GM18907 (cell line): ENCODE data around the gene FGFR4.

Source experiments
- ATAC-seq: cut with Tn5 transposase; IDR thresholded peaks from one replicate; pipeline ENCODE4 v1.9.1; 2021; ENCODE audit warnings: mild to moderate bottlenecking, moderate library complexity; ENCODE audit not compliant: unreplicated experiment

FGFR4 gene

DNA sequence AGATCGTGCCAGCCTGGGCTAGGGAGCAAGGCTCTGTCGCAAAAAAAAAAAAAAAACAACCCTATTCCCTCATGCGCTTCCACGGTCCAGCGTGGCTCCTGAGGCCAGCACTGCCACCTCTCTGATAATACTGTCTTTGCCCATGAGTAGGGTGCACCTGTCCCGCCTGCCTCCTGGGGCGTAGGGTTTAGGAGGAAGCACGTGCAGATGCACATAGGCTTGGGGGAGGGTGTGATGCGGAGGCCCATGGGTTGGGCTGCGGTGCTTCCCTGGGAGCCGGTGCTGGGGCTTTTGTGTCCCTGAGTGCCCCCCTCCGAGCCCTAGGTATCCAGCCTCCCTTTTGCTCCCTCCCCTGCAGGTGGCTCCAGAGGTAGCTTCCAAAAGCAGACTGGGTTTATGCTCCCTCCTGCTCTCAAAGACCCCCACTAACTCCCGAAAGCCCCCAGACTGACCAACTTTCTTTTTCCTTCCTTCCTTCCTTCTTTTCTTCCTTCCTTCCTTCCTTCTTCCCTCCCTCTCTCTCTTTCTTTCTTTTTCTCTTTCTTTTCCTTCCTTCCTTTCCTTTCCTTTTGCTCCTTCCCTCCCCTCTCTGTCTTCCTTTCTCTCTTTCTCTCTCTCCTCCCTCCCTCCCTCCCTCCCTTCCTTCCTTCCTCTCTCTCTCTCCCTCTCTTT is 12.8 kb downstream of the FGFR4 start:
- no peak for ATAC-seq

DNA sequence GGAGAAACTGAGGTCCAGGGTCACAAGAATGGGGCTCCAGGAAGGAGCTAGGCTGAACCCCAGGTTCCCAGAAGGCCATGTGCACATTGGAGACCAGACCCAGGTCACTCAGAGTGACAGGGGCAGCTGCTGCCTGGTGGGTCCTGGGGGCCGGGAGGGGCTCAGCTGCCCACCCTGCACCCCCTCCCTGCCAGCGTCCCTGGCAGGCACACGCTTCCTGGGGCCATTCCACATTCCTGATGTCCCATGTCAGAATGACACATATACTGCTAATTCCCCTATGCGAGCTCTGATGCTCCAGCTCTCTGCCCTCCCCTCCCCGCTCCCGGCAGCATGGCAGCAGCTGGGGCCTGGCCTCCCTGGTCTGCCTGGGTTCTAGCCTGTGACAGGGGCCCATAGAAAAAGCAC is 14.0 kb downstream of the FGFR4 start:
- no peak for ATAC-seq

DNA sequence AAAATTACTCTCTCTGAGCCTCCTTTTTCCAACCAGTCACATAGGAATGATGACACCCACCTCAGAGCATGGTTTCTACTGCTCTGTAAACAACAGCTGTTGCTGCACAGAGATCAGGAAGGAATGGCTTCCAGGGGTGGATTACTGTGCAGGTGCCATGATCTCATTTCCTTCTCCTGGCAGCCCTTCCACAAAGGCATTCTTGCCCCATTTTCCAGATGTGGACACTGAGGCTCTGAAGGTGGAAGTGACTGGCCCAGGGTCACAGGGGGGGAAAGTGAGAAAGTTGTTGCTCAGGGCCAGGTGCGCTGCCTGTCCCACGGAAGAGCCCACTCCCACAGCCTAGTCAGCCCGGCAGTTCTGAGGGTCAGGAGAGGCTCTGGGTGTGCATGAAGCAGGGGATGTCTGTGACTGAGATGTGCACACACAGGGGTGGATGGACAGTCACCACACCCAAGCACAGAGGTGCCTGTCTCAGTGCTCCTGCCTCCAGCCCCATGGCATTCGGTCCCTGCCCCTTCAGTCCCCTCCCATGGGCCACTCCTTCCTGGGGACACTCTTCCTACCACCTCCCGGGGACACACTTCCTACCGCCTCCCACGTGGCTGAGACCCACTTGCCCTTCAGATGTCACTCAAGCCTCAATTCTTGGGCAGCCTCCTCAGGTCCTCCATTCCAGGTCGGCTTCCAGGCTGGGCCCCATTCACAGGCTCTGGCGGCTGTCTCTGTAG is 17.0 kb downstream of the FGFR4 start:
- no peak for ATAC-seq

DNA sequence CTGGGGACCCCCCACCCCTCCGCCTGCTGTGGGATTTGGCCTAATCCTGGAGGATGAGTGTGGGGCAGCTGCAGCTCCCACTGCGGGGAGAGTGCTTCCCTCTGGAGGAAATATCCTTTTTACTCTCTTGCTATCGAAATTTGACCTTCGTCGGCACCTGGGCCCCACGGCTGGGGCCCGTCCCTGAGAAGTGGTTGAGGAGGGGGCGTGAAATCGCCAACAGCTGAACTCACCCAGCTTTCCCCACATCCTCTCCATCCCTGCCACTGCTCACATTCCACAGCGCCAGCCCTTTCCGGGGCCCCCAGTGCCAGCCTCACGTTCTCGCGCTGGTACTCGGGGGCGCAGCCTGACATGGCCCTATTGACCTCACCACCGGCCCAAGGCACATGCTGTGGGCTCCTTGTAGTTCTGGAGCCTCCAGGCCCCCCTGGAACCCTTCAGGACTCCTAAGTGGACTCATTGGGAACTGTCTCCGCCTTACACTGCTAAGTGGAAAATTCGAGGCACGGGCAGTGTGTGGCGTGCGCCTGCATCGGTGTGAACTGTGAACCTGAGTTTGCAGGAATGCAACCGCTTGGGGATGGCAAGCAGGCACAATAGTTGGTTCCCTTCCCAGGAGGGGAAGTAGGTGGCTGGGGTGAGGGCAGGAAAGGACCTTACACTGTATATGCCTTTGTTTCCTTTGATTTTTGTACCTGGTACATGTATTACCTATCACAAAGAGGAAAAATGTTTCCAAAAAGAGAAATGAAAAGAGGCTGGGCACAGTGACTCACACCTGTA is 19.2 kb downstream of the FGFR4 start:
- ATAC-seq: no peak

DNA sequence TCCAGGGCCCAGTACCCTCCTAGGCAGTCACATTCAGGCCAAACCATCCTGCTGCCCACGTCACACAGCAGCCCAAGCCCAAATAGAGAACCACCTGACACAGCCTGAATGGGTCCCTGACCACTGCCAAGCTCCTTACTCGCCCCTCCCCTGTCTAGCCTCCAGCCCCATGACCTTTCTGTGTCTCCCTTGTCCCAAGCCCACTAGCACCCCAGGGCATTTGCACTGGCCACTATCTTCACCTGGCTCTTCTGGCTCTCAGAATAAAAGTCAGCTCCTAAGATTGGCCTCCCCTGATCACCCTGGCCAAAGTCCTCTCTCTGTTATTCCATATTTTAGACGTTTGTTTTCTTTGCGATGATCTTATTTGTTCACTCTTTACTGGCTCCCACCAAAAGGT is 20.4 kb downstream of the FGFR4 start:
- ATAC-seq: no peak

DNA sequence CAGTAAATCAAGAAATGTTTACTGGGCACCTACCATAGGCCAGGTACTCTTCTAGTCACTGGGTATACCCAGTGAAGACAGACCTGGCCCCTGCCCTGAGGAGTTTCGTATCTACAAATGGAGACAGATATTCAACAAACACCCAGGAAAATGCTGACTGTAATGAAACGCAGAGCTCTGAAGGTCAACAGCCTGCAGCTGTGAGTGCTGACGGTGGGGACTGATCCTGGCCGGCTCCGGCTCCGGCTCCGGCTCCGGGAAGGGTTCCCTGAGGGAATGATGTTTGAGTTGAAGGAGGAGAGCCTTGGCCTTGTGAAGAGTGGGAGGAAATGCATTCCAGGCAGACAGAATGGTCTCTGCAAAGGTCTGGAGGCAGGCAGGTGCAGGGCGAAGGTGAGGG is 23.1 kb downstream of the FGFR4 start:
- ATAC-seq: no peak

DNA sequence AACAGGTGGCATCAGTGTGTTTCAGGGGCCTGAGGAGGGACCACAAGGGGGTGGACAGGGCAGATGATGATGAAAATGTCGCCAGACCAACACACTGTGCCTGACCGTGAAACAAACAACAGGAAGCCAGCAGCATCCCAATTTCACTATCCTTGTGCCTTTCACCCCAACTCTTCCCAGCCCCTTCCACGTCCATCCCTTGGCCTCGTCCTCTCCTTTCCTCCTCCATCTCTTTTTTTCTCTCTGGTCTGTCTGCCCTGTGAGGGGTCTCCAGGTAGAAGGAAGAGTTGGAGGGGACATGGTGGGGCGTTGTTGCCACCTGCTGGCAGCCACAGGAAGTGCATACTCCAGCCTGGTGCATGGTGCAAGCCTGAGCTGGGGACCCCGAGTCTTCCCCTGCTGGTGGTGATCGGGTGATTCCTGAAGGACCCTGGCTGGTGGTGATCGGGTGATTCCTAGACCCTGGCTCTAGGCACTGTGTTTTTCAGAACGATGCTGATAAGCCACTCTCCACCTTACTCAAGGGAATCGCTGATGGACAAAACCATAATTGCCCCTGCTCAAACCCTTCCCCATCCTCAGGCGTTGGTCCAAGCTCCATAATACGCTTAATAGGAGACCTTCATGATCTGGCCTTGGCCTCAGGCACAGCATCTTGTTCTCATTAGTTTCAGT is 25.1 kb downstream of the FGFR4 start:
- peak; percentile 54 for ATAC-seq

DNA sequence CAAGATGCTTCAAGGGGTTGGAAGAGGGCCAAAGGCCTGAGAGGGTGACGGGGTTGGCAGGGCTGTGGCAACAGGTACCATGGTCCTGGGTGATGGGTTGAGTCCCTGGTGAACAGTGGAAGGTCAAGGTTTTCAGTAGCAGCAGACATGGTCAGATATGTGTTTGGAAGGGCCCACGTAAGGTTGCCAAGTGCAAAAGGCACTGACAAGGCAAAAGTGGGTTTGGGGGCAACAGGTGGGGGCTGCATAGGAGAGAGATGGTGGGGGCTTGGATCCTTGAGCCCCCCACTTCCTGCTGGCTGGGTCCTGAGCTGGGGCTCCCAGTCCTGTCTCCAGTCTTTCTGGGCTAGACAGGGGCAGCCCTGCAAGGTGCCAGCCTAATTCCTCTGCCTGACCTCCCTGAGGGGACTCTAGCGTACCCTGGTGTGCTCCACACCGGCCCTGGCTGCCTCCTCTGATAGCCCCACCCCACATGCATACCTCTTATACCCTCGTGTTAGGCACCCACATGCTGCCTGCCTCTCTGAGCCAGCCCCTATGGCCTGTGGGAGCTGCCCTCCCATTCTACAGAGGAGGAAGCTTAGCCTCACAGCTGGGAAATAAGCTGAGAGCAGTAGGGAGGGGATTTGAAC is 26.0 kb downstream of the FGFR4 start:
- no peak for ATAC-seq

DNA sequence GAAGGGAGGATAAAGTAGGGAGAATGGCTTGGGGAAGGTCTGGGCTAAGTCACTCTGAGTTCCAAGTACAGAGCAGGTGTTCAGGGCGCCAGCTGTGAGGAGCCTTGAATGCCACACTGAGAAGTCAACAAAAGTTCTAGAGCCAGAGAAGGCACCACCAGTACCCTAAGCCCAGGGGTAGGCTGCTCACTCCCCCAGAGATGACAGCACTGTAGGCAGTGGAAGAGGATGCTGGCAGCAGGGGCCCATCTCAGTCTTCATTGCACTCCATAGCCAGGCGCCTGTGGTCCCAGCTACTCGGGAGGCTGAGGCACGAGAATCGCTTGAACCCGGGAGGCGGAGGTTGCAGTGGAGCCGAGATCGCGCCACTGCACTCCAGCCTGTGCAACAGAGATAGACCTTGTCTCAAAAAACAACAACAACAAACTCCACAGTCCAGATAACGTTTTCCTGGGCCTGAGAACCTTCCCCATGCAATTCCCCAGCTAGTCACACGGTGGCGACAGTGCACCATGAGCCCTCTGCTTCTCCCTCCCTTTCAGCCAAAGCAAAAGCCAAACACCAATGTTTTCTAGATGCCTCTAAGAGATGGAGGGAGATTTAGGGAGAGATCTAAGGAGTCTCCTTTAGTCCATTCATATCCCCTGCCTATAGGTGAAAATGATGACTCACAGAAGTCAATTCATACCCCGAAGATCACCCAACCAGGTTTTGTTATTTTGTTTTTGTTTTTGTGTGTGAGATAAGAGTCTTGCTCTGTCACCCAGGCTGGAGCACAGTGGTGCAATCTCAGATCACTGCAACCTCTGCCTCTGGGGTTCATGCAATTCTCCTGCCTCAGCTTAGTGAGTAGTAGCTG is 27.1 kb downstream of the FGFR4 start:
- ATAC-seq: peak; percentile 59

DNA sequence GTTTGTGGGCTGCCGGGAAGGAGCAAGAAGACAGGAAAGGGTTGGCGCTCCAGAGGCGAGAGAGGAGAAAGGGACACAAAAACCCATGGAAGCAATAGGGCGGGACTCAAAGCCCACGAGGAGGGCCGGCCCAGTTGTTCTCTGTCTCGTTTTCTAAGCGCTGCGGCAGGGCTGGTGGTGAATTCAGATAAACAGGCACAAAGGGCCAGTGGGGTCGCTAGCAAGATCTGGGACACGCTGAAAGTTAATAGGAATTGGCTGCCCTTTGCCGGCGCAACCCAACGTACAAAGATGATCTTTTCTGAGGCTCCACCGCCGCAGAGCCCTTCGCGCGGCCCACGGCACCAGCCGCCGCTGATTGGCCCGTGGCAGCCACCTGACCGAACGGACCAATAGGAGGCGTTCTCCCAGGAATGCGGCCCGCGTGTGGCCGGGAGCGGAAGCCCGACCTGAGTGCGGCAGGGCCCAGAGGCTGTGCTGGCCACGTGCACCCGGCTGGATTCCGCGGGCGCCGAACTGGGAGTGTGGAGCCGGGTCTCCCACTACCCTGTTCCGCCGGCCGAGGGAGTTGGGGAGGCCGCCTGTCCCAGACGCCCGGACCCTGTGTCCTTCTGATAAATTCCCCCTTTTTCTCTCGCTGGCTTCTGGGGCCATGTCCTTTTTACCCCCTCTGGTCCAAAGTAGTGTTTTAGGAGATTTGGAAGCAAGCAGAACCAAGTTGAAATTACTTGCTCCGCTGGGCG is 30.1 kb downstream of the FGFR4 start:
- peak; percentile 80 for ATAC-seq

DNA sequence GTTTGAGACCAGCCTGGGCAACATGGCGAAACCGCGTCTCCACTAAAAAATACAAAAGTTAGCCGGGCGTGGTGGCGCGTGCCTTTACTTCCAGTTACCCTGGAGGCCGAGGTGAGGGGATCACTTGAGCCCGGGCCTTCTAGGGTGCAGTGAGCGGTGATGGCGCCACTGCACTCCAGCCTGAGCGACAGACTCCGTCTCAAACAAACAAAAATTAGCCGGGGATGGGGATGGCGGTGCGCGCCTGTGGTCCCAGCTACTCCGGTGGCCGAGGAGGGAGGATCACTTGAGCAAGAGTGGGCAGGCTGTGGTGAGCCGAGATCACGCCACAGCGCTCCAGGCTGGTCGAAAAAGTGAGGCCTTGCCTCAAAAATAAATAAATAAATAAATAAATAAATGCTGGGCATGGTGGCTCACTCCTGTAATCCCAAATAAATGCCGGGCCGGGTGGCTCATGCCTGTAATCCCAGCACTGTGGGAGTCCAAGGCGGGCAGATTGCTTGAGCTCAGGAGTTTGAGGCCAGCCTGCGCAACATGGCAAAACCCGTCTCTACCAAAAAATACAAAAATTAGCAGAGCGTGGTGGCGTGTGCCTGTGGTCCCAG is 30.8 kb downstream of the FGFR4 start:
- ATAC-seq: no peak

DNA sequence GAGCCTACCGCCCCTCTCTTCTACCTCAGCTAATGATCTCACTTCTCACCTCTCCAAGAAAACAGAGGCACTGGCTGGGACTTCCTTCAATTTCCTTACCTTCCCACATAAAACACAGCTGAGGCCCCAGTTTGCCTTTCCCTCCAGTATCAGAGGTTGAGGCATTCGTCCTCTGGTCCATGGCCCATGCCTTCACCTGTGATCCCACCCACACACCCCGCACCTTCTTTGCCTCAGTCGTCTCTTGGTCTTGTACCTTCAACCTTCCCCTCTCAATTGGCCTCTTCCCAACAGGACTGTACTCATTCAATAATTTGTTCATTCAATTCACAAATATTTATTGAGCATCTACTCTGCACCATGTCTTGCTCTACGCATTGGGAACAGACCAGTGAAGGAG is 35.9 kb downstream of the FGFR4 start:
- ATAC-seq: no peak

DNA sequence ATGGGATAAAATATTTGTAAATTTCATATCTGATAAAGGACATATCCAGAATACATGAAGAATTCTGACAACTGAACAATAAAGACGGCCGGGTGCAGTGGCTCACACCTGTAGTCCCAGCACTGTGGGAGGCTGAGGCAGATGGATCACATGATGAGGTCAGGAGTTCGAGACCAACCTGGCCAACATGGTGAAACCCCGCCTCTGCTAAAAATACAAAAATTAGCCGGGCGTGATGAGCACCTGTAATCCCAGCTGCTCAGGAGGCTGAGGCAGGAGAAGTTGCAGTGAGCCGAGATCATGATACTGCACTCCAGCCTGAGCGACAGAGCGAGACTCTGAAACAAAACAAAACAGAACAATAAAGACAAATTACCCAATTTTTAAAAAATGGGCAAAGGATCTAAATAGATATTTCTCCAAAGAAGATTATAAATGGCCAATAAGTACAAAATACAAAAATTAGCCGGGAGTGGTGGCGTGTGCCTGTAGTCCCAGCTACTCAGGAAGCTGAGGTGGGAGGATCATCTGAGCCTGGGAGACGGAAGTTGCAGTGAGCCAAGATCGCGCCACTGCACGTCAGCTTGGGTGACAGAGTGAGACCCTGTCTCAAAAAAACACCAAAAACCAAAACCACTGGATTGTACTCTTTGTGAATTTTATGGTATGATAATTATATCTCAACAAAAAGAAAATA is 37.2 kb downstream of the FGFR4 start:
- ATAC-seq: no peak

DNA sequence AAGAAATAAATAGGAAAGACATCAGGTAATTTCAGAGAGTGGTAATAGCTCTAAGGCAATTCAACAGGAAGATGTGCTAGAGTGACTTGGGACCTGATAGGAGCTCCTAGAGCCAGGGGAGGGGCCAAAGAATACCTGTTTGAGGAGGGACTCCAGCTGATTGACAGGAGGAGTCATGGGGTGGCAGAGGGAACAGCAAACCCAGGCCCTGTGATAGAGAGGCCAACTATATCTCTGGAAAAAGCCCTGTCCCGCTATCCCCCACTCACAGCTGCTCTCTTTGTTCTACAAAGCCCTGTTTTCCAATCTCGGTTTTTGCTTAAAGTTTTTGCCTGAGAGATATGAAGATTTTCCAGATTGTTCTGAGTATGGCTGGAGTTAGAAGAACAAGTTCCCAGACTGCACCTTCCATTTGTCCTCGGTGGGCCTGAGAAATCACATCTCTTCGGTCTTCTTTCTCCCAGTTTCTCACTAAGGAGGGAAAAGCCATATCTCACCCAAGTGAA is 37.8 kb downstream of the FGFR4 start:
- no peak for ATAC-seq

DNA sequence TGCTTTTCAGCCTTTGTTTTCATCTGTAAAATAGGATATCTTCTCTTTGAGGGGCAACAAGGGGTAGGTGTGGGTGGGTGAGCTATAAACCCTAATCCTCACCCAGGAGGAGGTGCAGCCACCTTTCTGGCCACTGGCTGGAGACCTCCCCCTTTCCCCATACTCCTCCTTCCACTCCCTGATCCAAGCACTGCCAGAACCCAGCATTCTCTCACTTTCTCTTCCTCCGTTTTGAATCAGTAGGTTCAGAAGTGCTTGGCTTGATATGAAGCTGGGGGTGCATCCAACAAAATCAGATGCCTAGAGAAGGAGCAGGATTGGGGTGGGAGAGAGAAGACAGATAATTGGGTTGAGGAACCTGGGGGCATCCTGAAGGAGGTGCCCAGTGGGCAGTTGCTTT is 40.1 kb downstream of the FGFR4 start:
- ATAC-seq: no peak

DNA sequence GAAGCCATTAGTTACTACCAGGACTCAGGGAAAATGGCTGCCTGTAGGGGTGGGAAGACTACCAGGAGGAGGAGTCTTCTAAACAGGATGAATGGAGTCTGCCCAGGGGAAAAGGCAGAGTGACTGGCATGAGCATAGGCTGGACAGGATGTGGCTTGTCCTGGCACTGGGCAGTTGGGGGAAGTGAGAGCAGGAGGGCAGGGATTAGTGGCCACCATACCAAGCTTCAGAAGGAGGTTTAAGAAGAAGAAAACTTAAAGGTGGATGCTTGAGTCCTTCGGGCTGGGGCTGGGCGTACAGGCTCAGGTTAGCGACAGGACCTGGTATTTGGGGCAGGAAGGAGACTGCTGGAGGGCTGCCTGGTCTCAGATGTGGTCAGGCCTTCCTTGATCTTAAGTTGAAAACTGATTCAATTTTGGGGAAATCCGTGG is 41.9 kb downstream of the FGFR4 start:
- ATAC-seq: no peak

DNA sequence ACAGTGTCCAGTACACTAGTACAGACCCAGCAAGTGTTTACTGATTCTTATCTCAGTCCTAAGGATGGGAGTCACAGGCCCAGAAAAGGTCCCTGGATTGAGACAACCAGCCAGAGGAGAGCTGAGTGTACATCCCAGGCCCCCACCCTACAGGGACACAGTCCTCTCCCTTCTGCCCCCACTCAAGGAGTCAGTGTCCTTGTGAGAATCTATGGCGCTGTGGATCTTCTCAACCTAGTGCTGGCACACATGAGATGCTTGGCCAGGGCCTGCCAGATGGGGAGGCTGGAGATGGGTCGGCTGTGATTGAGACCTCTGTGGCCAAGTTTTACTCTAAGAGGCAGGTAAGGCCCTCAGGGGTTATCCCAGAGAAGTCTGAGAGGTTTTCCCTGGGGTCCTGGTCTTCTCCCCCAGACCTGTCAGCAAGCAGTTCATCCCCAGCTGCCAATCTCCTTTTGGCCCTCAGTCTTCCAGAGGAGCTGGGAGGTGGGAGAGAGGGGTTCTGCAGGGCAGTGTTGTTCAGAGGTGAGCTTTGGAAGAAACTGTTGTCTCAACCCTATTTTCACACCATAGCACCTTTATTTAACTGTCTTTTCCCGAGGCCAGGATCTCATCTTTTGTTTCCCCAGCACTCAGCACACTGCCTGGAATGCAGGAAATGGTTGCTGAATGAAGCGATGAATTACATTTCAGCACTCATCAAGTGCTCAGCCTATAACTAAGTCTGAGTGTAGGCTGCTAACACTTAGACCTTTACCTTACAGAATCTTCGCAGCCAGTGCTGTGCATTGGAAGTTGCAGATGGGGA is 43.7 kb downstream of the FGFR4 start:
- no peak for ATAC-seq
